Kidney (tissue), 14 donors: ENCODE data around the gene SMC1B. TPM values are rescaled to one million over a fixed set of nuclear protein-coding genes. Genes with fewer than 3 reads are reported as not detected.
"Not testable (repeated sequence)": the region's sequence is repeated elsewhere in the genome, so short reads cannot be mapped to it uniquely, and the experiment has no call there.

Source experiments
- DNase-seq, 5 donors: peaks; one replicate each; pipeline ENCODE4 v3.0.0-alpha.2; 2013 to 2020
- FAIRE-seq: peaks from 2 replicates; lab custom pipeline; 2012; peaks lifted over from hg19 to GRCh38; lab: Jason Lieb, UNC
- H3K27ac ChIP-seq, 2 donors: one replicate each; pipeline ENCODE4 v1.7.0; 2013; ENCODE audit warnings: low read depth in 2 of 2, low read length in 2 of 2, inconsistent platforms in 1 of 2
- H3K27me3 ChIP-seq: one replicate; pipeline ENCODE4 v1.7.1; 2013; ENCODE audit warnings: low read length, inconsistent platforms; ENCODE audit not compliant: control insufficient read depth, insufficient read depth
- H3K36me3 ChIP-seq, 3 donors: one replicate each; pipeline versions ENCODE4 v1.7.0 to v1.7.1; 2013; ENCODE audit warnings: low read length in 3 of 3, control low read depth in 1 of 3, inconsistent platforms in 1 of 3; ENCODE audit not compliant: insufficient read depth in 3 of 3, control insufficient read depth in 2 of 3
- H3K4me1 ChIP-seq, 3 donors: one replicate each; pipeline versions ENCODE4 v1.7.0 to v1.7.1; 2013; ENCODE audit warnings: low read length in 3 of 3, inconsistent platforms in 1 of 3, low read depth in 1 of 3; ENCODE audit not compliant: control insufficient read depth in 2 of 3, insufficient read depth in 2 of 3
- H3K4me3 ChIP-seq, 3 donors: one replicate each; pipeline versions ENCODE4 v1.7.0 to v1.8.1; 2013; ENCODE audit warnings: low read length in 3 of 3, control low read depth in 1 of 3, inconsistent platforms in 1 of 3
- H3K9ac ChIP-seq, 3 donors: one replicate each; pipeline versions ENCODE4 v1.7.0 to v1.7.1; 2013; ENCODE audit warnings: low read length in 3 of 3, control low read depth in 1 of 3, inconsistent platforms in 1 of 3
- H3K9me3 ChIP-seq, 3 donors: one replicate each; pipeline versions ENCODE4 v1.7.0 to v1.7.1; 2013; ENCODE audit warnings: low read length in 3 of 3, control low read depth in 1 of 3, inconsistent platforms in 1 of 3; ENCODE audit not compliant: control insufficient read depth in 2 of 3, insufficient read depth in 1 of 3
- CTCF ChIP-seq: IDR thresholded peaks from 3 replicates; pipeline ENCODE4 v1.5.1; 2012; ENCODE audit warnings: mild to moderate bottlenecking, moderate library complexity, borderline replicate concordance; ENCODE audit not compliant: insufficient read depth; ENCODE audit errors: extremely low read depth
- intact Hi-C: fragments of 100-400 bp; cut with DNase I; formaldehyde crosslinking; loops from one replicate; pipeline ENCODE4 v1.11.1; 2022
- polyA plus RNA-seq: library from polyadenylated mRNA; stranded (reverse); fragments of 350-450 nt; fragmentation: Illumina TruSeq; extraction: RNeasy Lipid Tissue Mini Kit (QIAGEN cat#74804); gene quantifications from one replicate; pipeline ENCODE4 v1.2.3, GENCODE V29; 2014; ENCODE audit warnings: low read depth, low replicate concordance; ENCODE audit not compliant: insufficient read depth
- total RNA-seq: library from RNA; stranded (reverse); fragmentation: NEBNext Ultra II Directional; extraction: Animal tissue kit (Norgen Biotek cat#: 25700); gene quantifications from one replicate; pipeline ENCODE4 v1.2.1, GENCODE V29; 2021
- donor health status: control.
- donor health status: control.
- donor health status: control.
- donor health status: control.
- donor health status: control.
- donor health status: DM: yes; HTN: yes; CAD: no.
- donor health status: Normal renal cell carcinoma (clear cell type).

The SMC1B gene
- total and polyA plus RNA-seq, 2 donors from 2014 or later = not detected

GRCh38 chr22:45441138-45441537 is 27.7 kb upstream of the SMC1B start:
- H3K27ac ChIP-seq = no peak overlapping the region

GRCh38 chr22:45440688-45441087 is 27.3 kb upstream of the SMC1B start:
- not testable (repeated sequence) for H3K4me1 ChIP-seq, H3K27ac ChIP-seq, H3K4me3 ChIP-seq, DNase-seq, FAIRE-seq, H3K9me3 ChIP-seq, H3K27me3 ChIP-seq, H3K9ac ChIP-seq, H3K36me3 ChIP-seq
- intact Hi-C loops = loop anchor here (10.0 kb wide), 1 partner anchor 114 kb away; no protein-coding TSS in a partner anchor

More at GRCh38 chr22:45441138-45441537, 27.7 kb upstream of the SMC1B start:
- Histone ChIP-seq H3K4me1 (no peaks in the 10 kb centered on the region), H3K4me3 (no peak overlapping the region), H3K27me3 (no peaks in the 10 kb centered on the region), H3K9ac (no peak overlapping the region), H3K36me3 (no peaks in the 10 kb centered on the region), H3K9me3 (no peaks in the 10 kb centered on the region)
- DNase-seq (peak in 4 of 5 donors; percentile 74 to 86 (median 80)), FAIRE-seq (no peak)
- intact Hi-C loops = loop anchor here (10.0 kb wide), 1 partner anchor 114 kb away; no protein-coding TSS in a partner anchor
- peak; percentile 28 for TF ChIP-seq CTCF

- H3K9ac ChIP-seq = no peak overlapping the region
- H3K9me3 ChIP-seq = no peaks in the 10 kb centered on the region
- no peak for FAIRE-seq
- no peak for DNase-seq
- no peak overlapping the region for H3K4me3 ChIP-seq
- TF ChIP-seq CTCF = no peak
- no peaks in the 10 kb centered on the region for H3K36me3 ChIP-seq
- intact Hi-C loops = loop anchor here (5.0 kb wide), 1 partner anchor 171 kb away; no protein-coding TSS in a partner anchor
- peaks cover 0 to 4% (median 0%) of the 10 kb centered on the region in 3 donors for H3K4me1 ChIP-seq
- H3K27me3 ChIP-seq = no peaks in the 10 kb centered on the region
- H3K27ac ChIP-seq = no peak overlapping the region
Observed at GRCh38 chr22:45438336-45438735, 24.9 kb upstream of the SMC1B start.

- intact Hi-C loops = loop anchor here (5.0 kb wide), 1 partner anchor 170 kb away; no protein-coding TSS in a partner anchor
Observed at GRCh38 chr22:45436871-45437517, 23.6 kb upstream of the SMC1B start.

More at GRCh38 chr22:45436871-45437517, 23.6 kb upstream of the SMC1B start:
- not testable (repeated sequence) for H3K36me3 ChIP-seq, H3K9ac ChIP-seq, H3K4me3 ChIP-seq, FAIRE-seq, H3K4me1 ChIP-seq, H3K27ac ChIP-seq, H3K27me3 ChIP-seq, DNase-seq, H3K9me3 ChIP-seq
